ENCODE measurements around the gene ADGRA1. TPM values are rescaled to one million over a fixed set of nuclear protein-coding genes. Genes with fewer than 3 reads are reported as not detected.

ADGRA1 gene
- total and polyA plus RNA-seq, 2 of the 8 experiments (the other 6 are each of a cell fraction or from before 2014, with no cell fraction given) = 0.17 to 0.21 TPM

DNA sequence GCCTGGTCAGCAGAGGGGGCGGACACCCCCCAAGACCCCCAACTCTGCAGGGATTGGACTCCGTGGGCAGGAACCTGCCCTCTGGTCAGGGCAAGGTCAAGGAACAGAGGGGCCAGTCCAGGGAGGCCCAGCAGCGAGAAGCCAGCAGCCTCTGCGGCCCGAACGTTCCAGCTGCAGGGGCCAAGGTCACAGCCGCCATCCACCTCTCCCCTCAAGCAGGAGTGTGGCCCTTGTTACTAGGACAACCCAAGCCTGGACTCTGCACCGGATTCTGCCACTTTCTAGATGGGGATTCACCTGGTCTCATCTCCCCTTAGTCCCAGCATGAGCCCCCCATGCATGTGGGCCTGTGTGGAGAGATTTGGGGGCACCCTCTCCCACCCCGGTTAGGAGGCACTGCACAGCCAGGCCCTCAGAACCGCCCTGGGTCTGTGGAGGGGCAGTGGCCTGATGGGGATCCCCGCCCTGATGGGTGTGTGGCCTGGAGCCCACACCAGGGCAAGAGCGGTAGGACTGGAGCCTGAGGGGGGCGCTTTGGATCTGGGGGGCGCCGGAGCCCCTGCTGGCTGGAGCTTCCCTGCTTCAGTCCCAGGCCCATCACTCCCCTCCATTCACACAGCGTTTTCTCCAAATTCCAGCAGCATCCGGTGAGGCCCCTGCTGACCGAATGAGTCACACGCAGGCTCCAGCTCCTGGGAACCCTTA is 18.1 kb downstream of the ADGRA1 start:
- Histone ChIP-seq H4K5ac (ENCODE audit: insufficient read length, low read depth, low read length) (no peak overlapping the region), H2BK5ac (ENCODE audit: low read depth, low read length) (no peak overlapping the region), H3K23me2 (ENCODE audit: low read depth, low read length) (no peaks in the 10 kb centered on the region; the same call in 1 of the 2 replicates), H3K27me3 (replicated peaks in 1 of 4; ENCODE audit: control insufficient read depth in 3 of 4, extremely low read depth in 1 of 4, insufficient read depth in 3 of 4, low read length in 3 of 4) (no peaks in the 10 kb centered on the region), H4K8ac (ENCODE audit: extremely low read depth, insufficient read depth, low read length) (no peak overlapping the region), H2BK120ac (replicated peaks; ENCODE audit: low read depth, low read length) (no peak overlapping the region), H3K14ac (ENCODE audit: insufficient read length) (no peak overlapping the region), H3K4me1 (replicated peaks in 1 of 4; ENCODE audit: control insufficient read depth in 3 of 4, insufficient read depth in 4 of 4, low read length in 3 of 4) (peaks cover 5 to 20% (median 12%) of the 10 kb centered on the region in 4 experiments), H3K9ac (replicated peaks in 1 of 4; ENCODE audit: extremely low read depth in 1 of 4, low read depth in 3 of 4, low read length in 3 of 4) (no peak overlapping the region), H4K91ac (replicated peaks; ENCODE audit: insufficient read length, low read length) (no peak overlapping the region), H3K79me1 (ENCODE audit: low read depth, low read length) (no peaks in the 10 kb centered on the region), H3K56ac (replicated peaks; ENCODE audit: insufficient read length, low read depth, low read length) (no peak overlapping the region), H3K4me3 (ENCODE audit: extremely low read depth in 1 of 4, insufficient read depth in 2 of 4, low read depth in 3 of 4, low read length in 4 of 4) (no peak overlapping the region), H2BK15ac (ENCODE audit: low read length) (no peak overlapping the region), H3K27ac (ENCODE audit: low read depth, low read length) (no peak overlapping the region), H3K4me2 (ENCODE audit: insufficient read depth in 1 of 2, low read depth in 2 of 2, low read length in 2 of 2) (no peak overlapping the region), H2BK20ac (ENCODE audit: low read length) (no peak overlapping the region), H3K36me3 (ENCODE audit: control insufficient read depth in 2 of 4, insufficient read depth in 4 of 4, low read length in 3 of 4) (no peaks in the 10 kb centered on the region), H4K20me1 (replicated peaks in 1 of 2; ENCODE audit: control insufficient read depth in 1 of 2, insufficient read depth in 2 of 2, low read length in 2 of 2) (no peaks in the 10 kb centered on the region), H2AK5ac (ENCODE audit: low read depth, low read length) (no peak overlapping the region), H2AFZ (ENCODE audit: low read length) (no peak overlapping the region), H3K79me2 (ENCODE audit: control insufficient read depth in 1 of 2, insufficient read depth in 2 of 2, low read length in 2 of 2) (no peaks in the 10 kb centered on the region), H3K4ac (replicated peaks; ENCODE audit: insufficient read length, low read depth, low read length) (no peak overlapping the region), H3K18ac (ENCODE audit: extremely low read depth, low read length) (no peak overlapping the region; the same call in 1 of the 2 replicates), H3K9me3 (ENCODE audit: insufficient read depth in 2 of 2, low read depth in 1 of 2, low read length in 1 of 2) (peaks cover 12 to 13% of the 10 kb centered on the region in 2 experiments), H2BK12ac (ENCODE audit: low read depth, low read length) (no peak overlapping the region), H3K23ac (ENCODE audit: insufficient read length) (no peak overlapping the region)
- no peak for DNase-seq (ENCODE audit: low read depth in 1 of 2, low spot score in 2 of 2)
- CTCF ChIA-PET (ENCODE audit: partially characterized antibody) = interaction anchor here (1.5 to 1.6 kb wide), 3 partner anchors 8 to 57 kb away, joined by 3 to 9 read pairs (median 3); no protein-coding TSS in a partner anchor
- FAIRE-seq = no peak
- TF ChIP-seq, protein P1, sequence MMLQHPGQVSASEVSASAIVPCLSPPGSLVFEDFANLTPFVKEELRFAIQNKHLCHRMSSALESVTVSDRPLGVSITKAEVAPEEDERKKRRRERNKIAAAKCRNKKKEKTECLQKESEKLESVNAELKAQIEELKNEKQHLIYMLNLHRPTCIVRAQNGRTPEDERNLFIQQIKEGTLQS (IDR thresholded peaks at IDR 0.05; ENCODE audit: insufficient read depth, low read depth, low read length) = no peak
- TF ChIP-seq, protein P2, sequence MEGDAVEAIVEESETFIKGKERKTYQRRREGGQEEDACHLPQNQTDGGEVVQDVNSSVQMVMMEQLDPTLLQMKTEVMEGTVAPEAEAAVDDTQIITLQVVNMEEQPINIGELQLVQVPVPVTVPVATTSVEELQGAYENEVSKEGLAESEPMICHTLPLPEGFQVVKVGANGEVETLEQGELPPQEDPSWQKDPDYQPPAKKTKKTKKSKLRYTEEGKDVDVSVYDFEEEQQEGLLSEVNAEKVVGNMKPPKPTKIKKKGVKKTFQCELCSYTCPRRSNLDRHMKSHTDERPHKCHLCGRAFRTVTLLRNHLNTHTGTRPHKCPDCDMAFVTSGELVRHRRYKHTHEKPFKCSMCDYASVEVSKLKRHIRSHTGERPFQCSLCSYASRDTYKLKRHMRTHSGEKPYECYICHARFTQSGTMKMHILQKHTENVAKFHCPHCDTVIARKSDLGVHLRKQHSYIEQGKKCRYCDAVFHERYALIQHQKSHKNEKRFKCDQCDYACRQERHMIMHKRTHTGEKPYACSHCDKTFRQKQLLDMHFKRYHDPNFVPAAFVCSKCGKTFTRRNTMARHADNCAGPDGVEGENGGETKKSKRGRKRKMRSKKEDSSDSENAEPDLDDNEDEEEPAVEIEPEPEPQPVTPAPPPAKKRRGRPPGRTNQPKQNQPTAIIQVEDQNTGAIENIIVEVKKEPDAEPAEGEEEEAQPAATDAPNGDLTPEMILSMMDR (IDR thresholded peaks at IDR 0.05; ENCODE audit: control extremely low read depth in 1 of 3, insufficient read depth in 1 of 3, low read depth in 1 of 3, low read length in 3 of 3) = no peak
- no peak for TF ChIP-seq TBP (IDR thresholded peaks at IDR 0.05; ENCODE audit: low read depth, low read length)
- TF ChIP-seq SUZ12 (IDR thresholded peaks at IDR 0.05; ENCODE audit: low read length) = no peak
- no peak for TF ChIP-seq GABPA (IDR thresholded peaks at IDR 0.05; ENCODE audit: borderline replicate concordance, insufficient read depth, low read length)
- TF ChIP-seq POLR2A (IDR thresholded peaks at IDR 0.05; ENCODE audit: control extremely low read depth in 1 of 2, low read depth in 2 of 2, low read length in 2 of 2) = no peak
- TF ChIP-seq HDAC2 (IDR thresholded peaks at IDR 0.05; ENCODE audit: borderline replicate concordance in 1 of 2, low read depth in 2 of 2, low read length in 2 of 2) = no peak
- TF ChIP-seq CREB1 (IDR thresholded peaks at IDR 0.05) = no peak
- TF ChIP-seq, protein P3, sequence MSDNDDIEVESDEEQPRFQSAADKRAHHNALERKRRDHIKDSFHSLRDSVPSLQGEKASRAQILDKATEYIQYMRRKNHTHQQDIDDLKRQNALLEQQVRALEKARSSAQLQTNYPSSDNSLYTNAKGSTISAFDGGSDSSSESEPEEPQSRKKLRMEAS (IDR thresholded peaks at IDR 0.05) = no peak
- 87% methylated on average over 17 of the region's 19 CpGs; no CpG with 5 or more reads in 1 of the 2 experiments for WGBS, 2 experiments (ENCODE audit: extremely low coverage in 1 of 2, insufficient coverage in 1 of 2, insufficient read length in 1 of 2, insufficient replicate concordance in 2 of 2, low coverage in 1 of 2, low lambda C conversion rate in 2 of 2, missing lambda C conversion rate in 1 of 2)
- POLR2A ChIA-PET (ENCODE audit: partially characterized antibody) = no interaction called here
